GM21786 (cell line): ENCODE data around the gene TGM1.

ENCODE experiments used
- ATAC-seq: cut with Tn5 transposase; IDR thresholded peaks from one replicate; pipeline ENCODE4 v1.9.1; 2021; ENCODE audit not compliant: unreplicated experiment

The TGM1 gene

GRCh38 chr14:24262821-24263733 lies at the start of gene TGM1:
TGM1 (minus strand) TSS chr14:24263177; CDS start chr14:24262352, 825 bp downstream.
- no peak for ATAC-seq

- ATAC-seq: no peak
Measured at GRCh38 chr14:24311837-24312615, 49.0 kb upstream of the TGM1 start.

GRCh38 chr14:24310646-24311604 lies 47.9 kb upstream of the TGM1 start, which contains the start of gene LTB4R:
LTB4R (plus strand) TSS chr14:24311502; CDS start chr14:24315652, 4,150 bp downstream.
- ATAC-seq: peak; percentile 65

- ATAC-seq: no peak
Measured at GRCh38 chr14:24310265-24310645, 47.3 kb upstream of the TGM1 start.

- no peak for ATAC-seq
Measured at GRCh38 chr14:24309538-24310264, 46.7 kb upstream of the TGM1 start, which contains the start of gene LTB4R2. LTB4R2 (plus strand) TSS chr14:24310140; CDS start chr14:24310665, 525 bp downstream.

GRCh38 chr14:24308342-24309124 lies 45.6 kb upstream of the TGM1 start:
- no peak for ATAC-seq

- no peak for ATAC-seq
Measured at GRCh38 chr14:24307575-24308341, 44.8 kb upstream of the TGM1 start, which contains the start of gene CIDEB. CIDEB (minus strand) TSS chr14:24307977; CDS start chr14:24307858, 119 bp downstream.

GRCh38 chr14:24307156-24307574 lies 44.2 kb upstream of the TGM1 start:
- no peak for ATAC-seq

GRCh38 chr14:24304019-24304387 lies 41.0 kb upstream of the TGM1 start:
- no peak for ATAC-seq

- ATAC-seq: no peak
Measured at GRCh38 chr14:24300326-24300980, 37.5 kb upstream of the TGM1 start.

- ATAC-seq: peak; percentile 64
Measured at GRCh38 chr14:24299255-24300191, 36.5 kb upstream of the TGM1 start, which contains the start of the genes DHRS1 and NOP9. DHRS1 (minus strand) TSS chr14:24299780; CDS start chr14:24299106, 674 bp downstream. NOP9 (plus strand) TSS chr14:24299850; CDS start chr14:24299955, 105 bp downstream.

GRCh38 chr14:24298892-24299254 lies 35.9 kb upstream of the TGM1 start:
- no peak for ATAC-seq

- peak; percentile 18 for ATAC-seq
Measured at GRCh38 chr14:24297190-24297964, 34.4 kb upstream of the TGM1 start.

GRCh38 chr14:24296341-24297157 lies 33.6 kb upstream of the TGM1 start:
- peak; percentile 48 for ATAC-seq

GRCh38 chr14:24293525-24293924 lies 30.5 kb upstream of the TGM1 start:
- ATAC-seq: no peak
